Renal cortex interstitium (tissue), 11 donors: ENCODE measurements around the gene PDPN. TPM values are rescaled to one million over a fixed set of nuclear protein-coding genes. Genes with fewer than 3 reads are reported as not detected.

Experiments
- DNase-seq, 11 donors: peaks; one replicate each; pipeline ENCODE4 v3.0.0-alpha.2; 2013; ENCODE audit warnings: low read depth in 9 of 11, low spot score in 4 of 11; ENCODE audit errors: extremely low read depth in 1 of 11
- polyA plus RNA-seq, 3 donors: library from polyadenylated mRNA; unstranded; fragments of 120-200 nt; gene quantifications; one replicate each; pipeline ENCODE4 v1.2.1, GENCODE V29; 2013; ENCODE audit not compliant: insufficient read length in 3 of 3

PDPN gene
- polyA plus RNA-seq, 3 donors: 14.8 to 22.7 (median 18.6) TPM

DNA sequence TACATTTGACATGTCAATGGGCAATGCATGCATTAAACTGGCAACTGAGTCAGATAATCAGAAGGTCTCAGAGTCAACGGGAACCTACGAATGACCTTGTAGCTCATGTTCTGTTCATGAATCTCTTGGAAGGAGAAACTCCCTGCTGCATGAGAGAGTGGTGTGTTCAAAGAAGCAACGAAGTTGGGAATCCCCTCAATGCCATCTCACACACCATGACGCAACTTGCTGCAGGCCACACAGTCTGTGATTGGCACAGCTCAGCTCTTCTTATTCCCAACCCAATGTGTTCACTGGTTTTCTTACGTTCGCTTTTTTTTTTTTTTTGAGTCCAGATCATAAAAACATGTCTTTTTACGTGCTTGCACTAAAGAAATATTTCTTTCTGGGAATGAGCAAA is 62.9 kb downstream of the PDPN start:
- DNase-seq: no peak

DNA sequence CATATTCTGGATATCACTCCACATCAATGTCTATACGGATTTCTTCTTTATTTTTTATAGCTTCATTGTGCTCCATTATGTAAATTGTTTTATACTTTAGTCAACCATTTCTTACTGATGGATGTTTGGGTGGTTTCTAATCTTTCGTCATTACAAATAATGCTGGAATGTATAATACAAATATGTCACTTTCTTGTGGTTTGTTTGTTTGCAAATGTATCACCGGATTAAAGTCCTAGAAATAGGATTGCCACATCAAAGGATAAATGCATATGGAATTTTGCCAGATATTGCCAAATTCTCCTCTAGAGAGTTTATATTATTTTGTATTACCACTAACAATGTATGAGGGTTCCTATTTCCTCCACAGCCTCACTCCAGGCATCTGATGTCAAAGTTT is 67.6 kb downstream of the PDPN start:
- no peak for DNase-seq

DNA sequence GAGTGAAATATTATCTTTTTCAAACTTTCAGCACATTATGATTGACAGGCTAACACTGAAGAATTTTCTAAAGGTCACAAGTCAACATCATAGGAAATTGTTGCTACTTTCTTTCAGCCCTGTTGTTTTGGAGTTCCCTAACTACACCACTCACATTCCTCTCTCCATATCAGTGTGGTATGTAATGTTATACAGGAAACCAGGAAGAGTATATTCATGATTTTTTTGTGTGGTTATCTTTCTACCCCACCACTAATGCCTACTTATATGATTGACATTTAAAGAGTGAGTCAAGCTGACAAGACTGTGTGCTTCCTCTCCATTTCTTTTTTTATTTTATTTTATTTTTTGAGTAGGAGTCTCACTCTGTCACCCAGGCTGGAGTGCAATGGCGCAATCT is 68.6 kb downstream of the PDPN start:
- DNase-seq: no peak

DNA sequence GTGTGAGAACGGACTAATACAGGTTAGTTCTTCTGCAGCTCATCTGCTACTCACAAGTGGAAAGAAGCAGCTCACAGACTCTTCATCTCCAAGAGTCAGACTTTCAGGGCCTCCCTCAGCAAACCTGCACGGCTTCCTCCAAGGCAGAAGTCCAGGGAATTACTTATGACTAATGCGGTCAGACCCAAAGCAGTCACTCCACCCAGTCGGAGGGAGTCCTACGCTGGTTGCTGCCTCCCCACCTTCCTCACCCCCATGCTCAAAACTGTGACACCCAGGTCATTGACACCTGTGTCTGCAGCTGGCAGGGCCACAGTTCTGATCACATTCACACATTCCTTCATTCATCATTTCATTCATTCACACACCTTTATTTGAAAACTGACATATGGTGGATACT is 77.9 kb downstream of the PDPN start:
- no peak for DNase-seq

DNA sequence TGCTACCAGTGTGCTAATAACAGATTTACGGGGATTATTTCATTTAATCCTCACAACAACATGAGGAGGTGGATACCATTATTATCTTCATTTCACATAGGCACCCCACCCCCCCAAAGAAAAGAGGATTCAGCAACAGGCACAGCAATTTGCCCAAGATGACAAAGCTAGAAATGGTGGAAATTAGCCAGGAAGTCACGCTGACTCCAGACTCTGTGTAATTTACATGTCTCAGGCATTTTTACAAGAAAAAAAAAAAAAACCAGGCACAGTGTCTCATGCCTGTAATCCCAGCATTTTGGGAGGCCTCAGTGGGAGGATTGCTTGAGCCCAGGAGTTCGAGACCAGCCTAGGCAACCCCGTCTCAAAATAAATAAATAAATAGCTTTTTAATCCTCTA is 78.9 kb downstream of the PDPN start:
- peak in 1 of 11 donors; percentile 5 for DNase-seq

DNA sequence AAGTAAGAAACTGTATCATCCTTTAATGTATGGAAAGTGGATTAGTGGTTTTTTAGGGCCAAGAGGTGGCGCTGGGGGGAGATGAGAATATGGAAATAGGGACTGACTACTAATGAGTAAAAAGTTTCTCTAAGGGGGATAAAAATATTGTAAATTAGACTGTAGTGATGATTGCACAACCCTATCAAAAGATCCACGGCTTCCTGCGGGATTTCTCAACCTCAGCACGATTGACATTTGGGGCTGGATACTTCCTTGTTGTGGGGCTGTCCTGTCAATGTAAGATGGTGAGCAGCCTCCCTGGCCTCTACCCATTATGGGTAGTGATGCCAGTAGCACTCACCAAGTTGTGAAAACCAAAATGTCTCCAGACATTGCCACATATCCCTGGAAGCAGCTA is 80.3 kb downstream of the PDPN start:
- no peak for DNase-seq

DNA sequence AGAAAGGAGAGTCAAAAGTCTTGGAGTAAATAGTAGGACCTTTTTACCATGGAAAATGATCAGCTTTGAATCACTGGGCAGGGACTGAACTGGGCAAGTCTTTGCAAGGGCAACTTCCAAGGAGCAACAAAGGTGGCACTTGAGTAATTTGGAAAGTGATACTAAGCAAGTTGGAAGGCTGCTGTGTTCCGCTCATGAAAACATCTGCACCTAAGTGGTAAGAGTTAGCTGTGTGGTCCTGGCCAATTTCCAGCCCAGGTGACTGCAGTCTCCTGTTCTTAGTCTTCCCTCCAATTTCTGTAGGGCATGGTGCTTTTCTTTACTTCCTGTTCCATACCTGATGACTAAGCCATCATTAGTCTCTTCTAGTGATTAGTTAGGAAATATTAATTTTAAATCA is 80.8 kb downstream of the PDPN start:
- no peak for DNase-seq

DNA sequence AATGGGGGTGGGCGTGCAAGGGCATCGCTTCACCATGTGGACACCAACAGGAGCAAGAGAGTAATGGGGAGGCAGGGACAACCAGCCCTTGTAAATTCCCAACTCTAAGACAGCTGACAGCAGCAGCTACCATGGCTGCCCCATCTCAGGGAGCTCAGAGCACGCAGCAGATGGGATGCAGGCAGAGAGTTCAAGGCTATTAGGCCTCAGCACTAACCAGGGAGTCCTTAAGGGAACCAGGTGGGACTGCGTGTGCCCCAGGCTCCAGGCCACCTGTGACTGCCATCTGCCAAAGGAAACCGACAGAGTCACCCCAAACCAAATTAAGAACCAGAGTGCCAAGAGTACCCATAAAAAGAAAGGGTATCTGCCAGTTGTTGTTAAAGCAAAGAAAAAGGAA is 82.7 kb downstream of the PDPN start:
- no peak for DNase-seq

Other genes starting within 250 kb of the PDPN start
- gene PRAMEF14, start 236.7 kb upstream of the PDPN start, polyA plus RNA-seq: not detected
- gene PRAMEF19, start 211.9 kb upstream of the PDPN start, polyA plus RNA-seq: not detected
- gene PRAMEF17, start 194.2 kb upstream of the PDPN start, polyA plus RNA-seq: not detected
- not detected for gene PRAMEF20, start 173.4 kb upstream of the PDPN start, polyA plus RNA-seq
- under 1 TPM in 2 of 3 donors, not detected in 1; 0.11 to 0.37 TPM for gene LRRC38, start 69.8 kb upstream of the PDPN start, polyA plus RNA-seq
- gene PRDM2, start 116.4 kb downstream of the PDPN start, polyA plus RNA-seq: 10 to 100 TPM; 36.5 to 39.5 (median 36.9) TPM